ENCODE measurements around the gene L1CAM. TPM values are rescaled to one million over a fixed set of nuclear protein-coding genes. Genes with fewer than 3 reads are reported as not detected.
A peak's percentile ranks its signal among the peaks of the same experiment; 100 is the strongest.

L1CAM gene
- total RNA-seq, 2 experiments from 2014 or later: not detected

- POLR2A ChIA-PET: interaction anchor here (0.5 to 2.6 kb wide), 2 partner anchors 10 to 460 kb away, joined by 3 to 13 read pairs; no protein-coding TSS in a partner anchor
- no peaks in the 10 kb centered on the region for H3K9me2 ChIP-seq (ENCODE audit: insufficient read depth, low read length)
- H3K36me3 ChIP-seq (ENCODE audit: insufficient read depth, low read length): peaks cover 22% of the 10 kb centered on the region
- no TSS peak for BruUV-seq (replicated peaks)
- peaks cover 5% of the 10 kb centered on the region; the same call in 1 of the 2 replicates for H3K79me2 ChIP-seq (ENCODE audit: insufficient read depth, low read depth, low read length)
- no peaks in the 10 kb centered on the region for H4K20me1 ChIP-seq (ENCODE audit: insufficient read depth, low read length)
- H3K4me2 ChIP-seq (ENCODE audit: low read length): peak within 1 kb of the TSS; percentile 88
- H3K4me1 ChIP-seq (ENCODE audit: insufficient read depth, low read length, poor library complexity, severe bottlenecking): peaks cover 11% of the 10 kb centered on the region
- TF ChIP-seq EZH2phosphoT487 (IDR thresholded peaks at IDR 0.05; ENCODE audit: borderline replicate concordance, low read depth, low read length) (no peak), CTCF (conservative IDR thresholded peaks at IDR 0.05; ENCODE audit: low read length) (no peak)
- peak within 1 kb of the TSS; percentile 65 for H3K27ac ChIP-seq (ENCODE audit: low read depth, low read length, poor library complexity, severe bottlenecking)
- CTCF ChIA-PET (ENCODE audit: unreplicated experiment): interaction anchor here (0.6 kb wide), 1 partner anchor 150 kb away, joined by 13 read pairs; no protein-coding TSS in a partner anchor
- no peaks in the 10 kb centered on the region for H3K9me3 ChIP-seq (ENCODE audit: low read length)
- peak within 1 kb of the TSS; percentile 87 for H3K4me3 ChIP-seq (ENCODE audit: low read depth, low read length, poor library complexity, severe bottlenecking)
- intact Hi-C loops (cut with micrococcal nuclease; ENCODE audit: unreplicated experiment): no loop called here
- peak within 1 kb of the TSS; percentile 51 for H2AFZ ChIP-seq (ENCODE audit: low read length)
- peak; percentile 75 for DNase-seq (ENCODE audit: low spot score)
Measured at GRCh38 chrX:153934762-153935325, 48.9 kb upstream of the L1CAM start, which contains the start of gene NAA10. Gene NAA10 (minus strand): TSS chrX:153935037. CDS start chrX:153934904, 133 bp downstream.

GRCh38 chrX:153934148-153934761 is 48.3 kb upstream of the L1CAM start:
- Histone ChIP-seq H3K4me1 (ENCODE audit: insufficient read depth, low read length, poor library complexity, severe bottlenecking) (peaks cover 17% of the 10 kb centered on the region), H3K36me3 (ENCODE audit: insufficient read depth, low read length) (peaks cover 27% of the 10 kb centered on the region), H3K4me3 (ENCODE audit: low read depth, low read length, poor library complexity, severe bottlenecking) (peak overlapping the region; percentile 87), H3K79me2 (ENCODE audit: insufficient read depth, low read depth, low read length) (peaks cover 5% of the 10 kb centered on the region; the same call in 1 of the 2 replicates), H2AFZ (ENCODE audit: low read length) (no peak overlapping the region), H3K4me2 (ENCODE audit: low read length) (peak overlapping the region; percentile 83), H3K27ac (ENCODE audit: low read depth, low read length, poor library complexity, severe bottlenecking) (peak overlapping the region; percentile 62), H3K9me2 (ENCODE audit: insufficient read depth, low read length) (no peaks in the 10 kb centered on the region), H4K20me1 (ENCODE audit: insufficient read depth, low read length) (no peaks in the 10 kb centered on the region), H3K9me3 (ENCODE audit: low read length) (no peaks in the 10 kb centered on the region)
- POLR2A ChIA-PET: interaction anchor here (0.5 to 2.6 kb wide), 3 partner anchors 9 to 461 kb away, joined by 3 to 13 read pairs (median 3); partner anchors contain the start of gene HCFC1
- intact Hi-C loops (cut with micrococcal nuclease; ENCODE audit: unreplicated experiment): no loop called here
- no peak for DNase-seq (ENCODE audit: low spot score)
- BruUV-seq (replicated peaks): no TSS peak
- CTCF ChIA-PET (ENCODE audit: unreplicated experiment): interaction anchor here (0.6 kb wide), 2 partner anchors 10 to 150 kb away, joined by 3 to 13 read pairs; no protein-coding TSS in a partner anchor
- TF ChIP-seq CTCF (conservative IDR thresholded peaks at IDR 0.05; ENCODE audit: low read length) (no peak), EZH2phosphoT487 (IDR thresholded peaks at IDR 0.05; ENCODE audit: borderline replicate concordance, low read depth, low read length) (no peak)
